Kidney epithelial cell (primary cell): ENCODE data around the gene PGBD2. TPM values are rescaled to one million over a fixed set of nuclear protein-coding genes. Genes with fewer than 3 reads are reported as not detected.
"Not testable (repeated sequence)": the region's sequence is repeated elsewhere in the genome, so short reads cannot be mapped to it uniquely, and the experiment has no call there.

Experiments used
- DNase-seq: peaks from one replicate; pipeline ENCODE4 v3.0.0-alpha.2; 2010; ENCODE audit warnings: low read depth
- H3K27me3 ChIP-seq: 2 replicates; pipeline ENCODE4 v1.6.0; 2011; ENCODE audit warnings: low read length; ENCODE audit not compliant: control insufficient read depth, insufficient read depth
- H3K36me3 ChIP-seq: 2 replicates; pipeline ENCODE4 v1.5.1; 2011; ENCODE audit warnings: low read length; ENCODE audit not compliant: control insufficient read depth, insufficient read depth
- H3K4me3 ChIP-seq: 2 replicates; pipeline ENCODE4 v1.5.1; 2011; ENCODE audit warnings: low read depth, mild to moderate bottlenecking, control low read depth, low read length
- CTCF ChIP-seq: IDR thresholded peaks from 2 replicates; pipeline ENCODE4 v1.5.1; 2011; ENCODE audit warnings: mild to moderate bottlenecking, moderate library complexity, low read length, control low read depth, inconsistent platforms; ENCODE audit not compliant: insufficient read depth, poor library complexity, severe bottlenecking
- total RNA-seq: library from RNA; depleted of rRNA; stranded (reverse); fragments of >200 nt; gene quantifications from 2 replicates; pipeline ENCODE4 v1.2.3, GENCODE V29; 2015

The PGBD2 gene
- total RNA-seq, 1 donor from 2014 or later: 8.2 TPM

DNA sequence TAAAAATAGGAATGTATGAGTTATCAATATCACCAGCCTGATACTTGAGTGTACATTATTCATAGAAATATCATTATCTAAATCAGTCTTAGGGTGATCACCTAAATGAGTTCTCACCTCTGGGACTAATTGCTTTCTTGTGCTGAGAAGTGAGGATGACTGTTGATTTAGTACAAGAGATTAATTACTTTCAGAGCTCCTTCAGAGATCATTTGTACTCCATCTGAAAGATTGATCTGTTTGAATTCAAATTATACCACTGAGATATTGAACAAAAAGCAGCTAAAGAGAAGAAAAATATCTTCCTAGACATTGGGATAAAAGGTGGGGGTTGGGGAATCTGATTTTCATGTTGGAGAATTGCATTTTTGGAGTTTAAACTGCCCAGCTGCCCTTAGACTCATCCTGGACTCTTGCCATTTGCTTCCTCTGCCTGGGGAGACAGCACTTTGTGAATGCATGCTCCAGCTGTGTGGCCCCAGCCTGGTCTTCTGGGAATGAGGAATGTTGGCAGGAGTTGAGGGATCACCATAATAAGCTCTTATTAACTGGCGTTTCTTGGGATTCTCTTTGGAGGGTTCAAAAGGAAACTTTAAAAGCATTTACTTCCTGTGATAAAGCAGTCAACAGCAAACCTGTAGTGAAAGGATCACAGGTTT, 19.7 kb upstream of the PGBD2 start:
- no peak for TF ChIP-seq CTCF
- Histone ChIP-seq H3K4me3 (no peak overlapping the region), H3K36me3 (no peaks in the 10 kb centered on the region), H3K27me3 (no peaks in the 10 kb centered on the region)
- DNase-seq: no peak

DNA sequence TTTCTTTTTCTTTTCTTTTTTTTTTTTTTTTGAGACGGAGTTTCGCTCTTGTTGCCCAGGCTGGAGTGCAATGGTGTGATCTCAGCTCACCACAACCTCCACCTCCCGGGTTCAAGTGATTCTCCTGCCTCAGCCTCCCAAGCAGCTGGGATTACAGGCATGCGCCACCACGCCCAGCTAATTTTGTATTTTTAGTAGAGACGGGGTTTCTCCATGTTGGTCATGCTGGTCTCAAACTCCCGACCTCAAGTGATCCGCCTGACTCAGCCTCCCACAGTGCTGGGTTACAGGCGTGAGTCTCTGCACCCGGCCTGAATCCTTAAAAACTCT, 16.2 kb upstream of the PGBD2 start:
- not testable (repeated sequence) for H3K4me3 ChIP-seq, DNase-seq

DNA sequence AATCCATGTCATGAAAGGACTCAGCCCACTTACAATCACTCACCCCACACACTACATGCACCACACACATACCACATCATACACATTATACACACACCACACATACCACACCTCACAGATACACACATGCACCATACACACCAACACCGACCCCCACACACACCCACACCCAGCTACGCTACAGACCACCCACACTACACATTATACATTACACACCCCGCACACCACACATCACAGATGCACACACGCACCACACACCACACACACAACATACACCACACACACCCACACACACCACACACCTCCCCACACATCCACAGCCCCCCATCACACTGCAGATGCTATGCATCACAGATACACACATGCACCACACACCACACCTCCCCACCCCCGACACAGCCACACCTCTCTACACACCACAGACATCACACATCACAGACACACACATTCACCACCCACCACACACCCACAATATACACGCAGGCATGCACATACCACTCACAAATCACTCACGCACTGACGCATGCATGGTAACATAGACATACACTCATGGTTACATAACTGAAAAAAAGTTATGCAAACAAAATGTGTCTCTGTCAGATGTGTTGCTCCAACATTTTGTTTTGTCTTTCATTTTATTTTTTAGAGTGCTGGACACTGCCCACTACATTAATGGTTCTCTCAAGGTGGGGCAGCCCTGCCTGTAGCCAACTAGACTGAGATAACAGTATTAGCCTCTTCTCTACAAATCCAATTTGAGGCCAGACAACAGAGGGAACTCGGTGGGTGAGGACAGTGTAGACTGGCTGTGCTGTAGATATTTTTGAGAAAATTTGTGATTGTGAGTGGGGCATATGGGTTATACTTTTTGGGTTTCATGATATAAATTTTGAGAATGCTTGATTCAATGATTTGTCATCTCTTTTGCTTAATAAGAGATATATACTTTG, 15.2 kb upstream of the PGBD2 start:
- no peaks in the 10 kb centered on the region for H3K27me3 ChIP-seq
- TF ChIP-seq CTCF: no peak
- no peaks in the 10 kb centered on the region for H3K36me3 ChIP-seq
- no peak overlapping the region for H3K4me3 ChIP-seq
- DNase-seq: no peak

More for the DNA sequence above, 16.2 kb upstream of the PGBD2 start:
- not testable (repeated sequence) for H3K36me3 ChIP-seq, H3K27me3 ChIP-seq

- DNase-seq: no peak
- H3K27me3 ChIP-seq: no peaks in the 10 kb centered on the region
- no peaks in the 10 kb centered on the region for H3K36me3 ChIP-seq
- no peak overlapping the region for H3K4me3 ChIP-seq
- TF ChIP-seq CTCF: no peak
Observed at GRCh38 chr1:248891758-248892157, 14.3 kb upstream of the PGBD2 start.

- TF ChIP-seq CTCF: no peak
- H3K4me3 ChIP-seq: no peak overlapping the region
- DNase-seq: no peak
- H3K36me3 ChIP-seq: no peaks in the 10 kb centered on the region
- no peaks in the 10 kb centered on the region for H3K27me3 ChIP-seq
Observed at GRCh38 chr1:248892590-248892989, 13.4 kb upstream of the PGBD2 start.

- no peak overlapping the region for H3K4me3 ChIP-seq
- H3K27me3 ChIP-seq: no peaks in the 10 kb centered on the region
- no peak for TF ChIP-seq CTCF
- DNase-seq: no peak
- H3K36me3 ChIP-seq: no peaks in the 10 kb centered on the region
Observed at GRCh38 chr1:248894837-248895236, 11.2 kb upstream of the PGBD2 start.
